Measurements from ENCODE around the gene TMEM256. TPM values are rescaled to one million over a fixed set of nuclear protein-coding genes. Genes with fewer than 3 reads are reported as not detected.

The TMEM256 gene
- total and polyA plus RNA-seq, 4 donors, result 30.0 to 130 (median 97.7) TPM

GRCh38 chr17:7421186-7421585 lies 17.3 kb upstream of the TMEM256 start:
- TF ChIP-seq FOXA2 (IDR thresholded peaks at IDR 0.05) (no peak), RXRA (IDR thresholded peaks at IDR 0.05) (no peak), HNF4A (conservative IDR thresholded peaks at IDR 0.05) (no peak), EGR1 (IDR thresholded peaks at IDR 0.05; ENCODE audit: low read depth in 2 of 2) (no peak), REST (IDR thresholded peaks at IDR 0.05) (no peak), TAF1 (conservative IDR thresholded peaks at IDR 0.05) (no peak), SP1 (IDR thresholded peaks at IDR 0.05) (no peak), MAX (IDR thresholded peaks at IDR 0.05) (no peak), FOXA1 (IDR thresholded peaks at IDR 0.05) (no peak), YY1 (IDR thresholded peaks at IDR 0.05) (no peak), HNF4G (IDR thresholded peaks at IDR 0.05) (no peak)
- DNase-seq (ENCODE audit: low spot score), result no peak
- no peaks in the 10 kb centered on the region for H3K4me1 ChIP-seq (ENCODE audit: control insufficient read depth in 4 of 4, insufficient read depth in 4 of 4, low read length in 3 of 4)
- H3K4me3 ChIP-seq (ENCODE audit: low read depth in 1 of 3, low read length in 3 of 3), result no peak overlapping the region
- WGBS, result 95% methylated on average over 16 of the region's 16 CpGs
- H3K36me3 ChIP-seq (ENCODE audit: control insufficient read depth in 4 of 4, insufficient read depth in 3 of 4, low read depth in 1 of 4, low read length in 3 of 4), result no peaks in the 10 kb centered on the region
- no peaks in the 10 kb centered on the region for H3K27me3 ChIP-seq (ENCODE audit: control insufficient read depth in 4 of 4, insufficient read depth in 4 of 4, low read length in 3 of 4)
- no peak overlapping the region for H3K27ac ChIP-seq (ENCODE audit: low read depth in 1 of 2, low read length in 2 of 2)
- H3K9me3 ChIP-seq (ENCODE audit: control insufficient read depth in 4 of 4, low read length in 3 of 4), result no peaks in the 10 kb centered on the region
- no peak overlapping the region for H3K9ac ChIP-seq (ENCODE audit: low read depth in 1 of 2, low read length in 2 of 2)

GRCh38 chr17:7419819-7420610 lies 16.1 kb upstream of the TMEM256 start, which contains the start of gene SPEM1:
SPEM1 (plus strand) TSS chr17:7420324; CDS start chr17:7420385, 61 bp downstream.
- Histone ChIP-seq H3K27ac (ENCODE audit: low read depth in 1 of 2, low read length in 2 of 2) (no peak within 1 kb of the TSS), H3K4me3 (ENCODE audit: low read depth in 1 of 3, low read length in 3 of 3) (no peak within 1 kb of the TSS), H3K27me3 (ENCODE audit: control insufficient read depth in 4 of 4, insufficient read depth in 4 of 4, low read length in 3 of 4) (no peaks in the 10 kb centered on the region), H3K9ac (ENCODE audit: low read depth in 1 of 2, low read length in 2 of 2) (no peak within 1 kb of the TSS), H3K4me1 (ENCODE audit: control insufficient read depth in 4 of 4, insufficient read depth in 4 of 4, low read length in 3 of 4) (no peaks in the 10 kb centered on the region), H3K36me3 (ENCODE audit: control insufficient read depth in 4 of 4, insufficient read depth in 3 of 4, low read depth in 1 of 4, low read length in 3 of 4) (no peaks in the 10 kb centered on the region), H3K9me3 (ENCODE audit: control insufficient read depth in 4 of 4, low read length in 3 of 4) (no peaks in the 10 kb centered on the region)
- WGBS, result 85% methylated on average over 17 of the region's 17 CpGs
- no peak for DNase-seq (ENCODE audit: low spot score)
- TF ChIP-seq FOXA1 (IDR thresholded peaks at IDR 0.05) (no peak), FOXA2 (IDR thresholded peaks at IDR 0.05) (no peak), GABPA (IDR thresholded peaks at IDR 0.05 in 1 of 2, conservative IDR thresholded peaks at IDR 0.05 in 1 of 2) (no peak), SP1 (IDR thresholded peaks at IDR 0.05) (no peak), MAX (IDR thresholded peaks at IDR 0.05) (no peak), TAF1 (conservative IDR thresholded peaks at IDR 0.05) (no peak), HNF4G (IDR thresholded peaks at IDR 0.05) (no peak), RAD21 (IDR thresholded peaks at IDR 0.05) (no peak)
